Natural killer cell treated with Interleukin-12 subunit alpha and Interleukin-12 subunit beta and Interleukin-15 and Interleukin-18, amount 100 ng/mL, for 72 hours (primary cell): ENCODE data around the gene GDPD1. TPM values are rescaled to one million over a fixed set of nuclear protein-coding genes. Genes with fewer than 3 reads are reported as not detected.
"Not testable (repeated sequence)": the region's sequence is repeated elsewhere in the genome, so short reads cannot be mapped to it uniquely, and the experiment has no call there.

Source experiments
- ATAC-seq, 2 donors: fragments of 150-1000 bp; cut with Tn5 transposase in 1 of 2; sonication (Bioruptor Pico), chemical (Tn5 transposase) in 1 of 2; 2 replicates each; pipeline ENCODE4 v1.10.0; 2021
- DNase-seq: peaks from one replicate; pipeline ENCODE4 v3.0.0; 2022; ENCODE audit warnings: low spot score
- H3K27ac Mint-ChIP-seq, 2 donors: 1 replicate in 1 of 2; 2 replicates in 1 of 2; pipeline ENCODE4 v1.8.0; 2022; ENCODE audit warnings: mixed read lengths in 2 of 2, mild to moderate bottlenecking in 1 of 2, moderate library complexity in 1 of 2
- H3K27me3 Mint-ChIP-seq, 2 donors: 1 replicate in 1 of 2; 2 replicates in 1 of 2; pipeline ENCODE4 v1.8.0; 2022; ENCODE audit warnings: mixed read lengths in 2 of 2
- H3K36me3 Mint-ChIP-seq: one replicate; pipeline ENCODE4 v1.8.0; 2022; ENCODE audit warnings: mixed read lengths
- H3K4me1 Mint-ChIP-seq, 2 donors: 1 replicate in 1 of 2; 2 replicates in 1 of 2; pipeline ENCODE4 v1.8.0; 2022; ENCODE audit warnings: low read depth in 2 of 2, mixed read lengths in 2 of 2, mild to moderate bottlenecking in 1 of 2
- H3K4me3 Mint-ChIP-seq: one replicate; pipeline ENCODE4 v1.8.0; 2022; ENCODE audit warnings: mixed read lengths
- H3K9me3 Mint-ChIP-seq: 2 replicates; pipeline ENCODE4 v1.8.0; 2022; ENCODE audit warnings: mixed read lengths
- total RNA-seq, 2 donors: library from RNA; stranded (reverse); gene quantifications; one replicate each; pipeline ENCODE4 v1.2.3, GENCODE V29; 2022

GDPD1 gene
- total RNA-seq, result 1 to 10 TPM; 1.4 to 1.7 TPM

DNA sequence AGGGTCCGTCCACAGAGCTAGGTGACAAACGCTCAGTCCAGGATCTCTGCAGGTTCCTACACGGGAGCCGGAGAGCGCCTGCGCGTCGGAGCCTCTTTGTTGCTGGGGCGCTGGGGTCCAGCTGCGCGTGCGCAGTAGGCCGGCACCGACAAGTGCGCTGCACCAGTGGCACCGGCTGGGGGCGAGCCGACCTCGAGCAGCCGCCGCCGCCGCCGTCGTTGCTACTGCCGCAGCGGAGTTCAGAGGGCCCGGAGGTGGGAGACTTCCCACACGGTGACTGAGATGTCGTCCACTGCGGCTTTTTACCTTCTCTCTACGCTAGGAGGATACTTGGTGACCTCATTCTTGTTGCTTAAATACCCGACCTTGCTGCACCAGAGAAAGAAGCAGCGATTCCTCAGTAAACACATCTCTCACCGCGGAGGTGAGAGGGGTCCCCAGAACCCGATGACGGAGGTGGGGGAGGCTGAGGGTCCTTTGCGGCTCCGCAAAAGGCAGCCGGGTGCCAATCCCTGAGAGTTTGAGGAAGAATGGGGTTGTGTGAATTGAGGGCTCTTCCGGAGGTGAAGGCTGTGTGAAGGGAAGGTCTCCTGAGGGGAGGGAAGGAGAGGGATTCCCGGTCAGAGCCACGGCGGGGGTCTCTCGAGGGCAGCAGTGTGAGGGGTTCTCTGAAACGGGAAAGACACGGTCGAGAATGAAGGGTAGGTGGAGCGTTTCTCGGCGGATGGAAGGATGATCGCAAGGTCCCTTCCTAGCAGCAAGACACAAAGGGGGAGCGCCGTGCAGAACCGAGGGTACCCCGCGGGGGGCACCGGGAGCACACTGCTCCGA, at the start of gene GDPD1:
Gene GDPD1, plus strand, starts transcription at position 184 of the 831 bp plus-strand sequence. Its CDS starts 99 bp downstream, at position 283.
- Mint-ChIP-seq H3K27ac (peak within 1 kb of the TSS; percentile 90 to 98), H3K36me3 (no peaks in the 10 kb centered on the region), H3K4me3 (peak within 1 kb of the TSS; percentile 100), H3K9me3 (no peaks in the 10 kb centered on the region), H3K4me1 (peaks cover 9 to 17% of the 10 kb centered on the region in 2 donors), H3K27me3 (no peaks in the 10 kb centered on the region)
- DNase-seq (peak; percentile 97), ATAC-seq (peak; percentile 98 to 99)

DNA sequence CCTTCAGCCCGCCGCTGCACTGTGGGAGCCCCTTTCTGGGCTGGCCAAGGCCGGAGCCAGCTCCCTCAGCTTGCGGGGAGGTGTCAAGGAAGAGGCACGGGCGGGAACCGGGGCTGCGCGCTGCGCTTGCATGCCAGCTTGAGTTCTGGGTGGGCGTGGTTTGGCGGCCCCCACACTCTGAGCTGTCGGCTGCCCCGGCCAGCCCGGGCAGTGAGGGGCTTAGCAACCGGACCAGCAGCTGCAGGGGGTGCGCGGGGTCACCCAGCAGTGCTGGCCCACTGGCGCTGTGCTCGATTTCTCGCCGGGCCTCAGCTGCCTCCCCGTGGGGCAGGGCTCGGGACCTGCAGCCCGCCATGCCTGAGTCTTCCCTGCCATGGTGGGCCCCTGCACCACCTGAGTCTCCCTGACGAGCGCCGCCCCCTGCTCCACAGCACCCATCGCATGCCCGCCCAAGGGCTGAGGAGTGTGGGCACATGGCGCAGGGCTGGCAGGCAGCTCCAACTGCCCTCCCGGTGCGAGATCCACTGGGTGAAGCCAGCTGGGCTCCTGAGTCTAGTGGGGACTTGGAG, 47.8 kb upstream of the GDPD1 start:
- Mint-ChIP-seq H3K9me3 (no peaks in the 10 kb centered on the region), H3K4me3 (no peak overlapping the region), H3K27me3 (no peaks in the 10 kb centered on the region), H3K4me1 (peaks cover 0 to 17% of the 10 kb centered on the region in 2 donors), H3K27ac (no peak overlapping the region), H3K36me3 (peaks cover 6% of the 10 kb centered on the region)
- ATAC-seq (peak in 1 of 2 donors; percentile 41), DNase-seq (no peak)

GRCh38 chr17:59174671-59175070, 45.6 kb upstream of the GDPD1 start:
- ATAC-seq, result no peak
- Mint-ChIP-seq H3K4me3 (no peak overlapping the region), H3K27ac (no peak overlapping the region), H3K27me3 (no peaks in the 10 kb centered on the region), H3K36me3 (peaks cover 6% of the 10 kb centered on the region), H3K4me1 (peaks cover 0 to 13% of the 10 kb centered on the region in 2 donors), H3K9me3 (no peaks in the 10 kb centered on the region)
- DNase-seq, result no peak

- no peak for ATAC-seq
- H3K36me3 Mint-ChIP-seq, result peaks cover 6% of the 10 kb centered on the region
- H3K27ac Mint-ChIP-seq, result no peak overlapping the region
- no peaks in the 10 kb centered on the region for H3K27me3 Mint-ChIP-seq
- no peak for DNase-seq
- H3K4me3 Mint-ChIP-seq, result no peak overlapping the region
- no peaks in the 10 kb centered on the region for H3K9me3 Mint-ChIP-seq
- peaks cover 0 to 13% of the 10 kb centered on the region in 2 donors for H3K4me1 Mint-ChIP-seq
Observed at GRCh38 chr17:59175076-59175475, 45.2 kb upstream of the GDPD1 start.

DNA sequence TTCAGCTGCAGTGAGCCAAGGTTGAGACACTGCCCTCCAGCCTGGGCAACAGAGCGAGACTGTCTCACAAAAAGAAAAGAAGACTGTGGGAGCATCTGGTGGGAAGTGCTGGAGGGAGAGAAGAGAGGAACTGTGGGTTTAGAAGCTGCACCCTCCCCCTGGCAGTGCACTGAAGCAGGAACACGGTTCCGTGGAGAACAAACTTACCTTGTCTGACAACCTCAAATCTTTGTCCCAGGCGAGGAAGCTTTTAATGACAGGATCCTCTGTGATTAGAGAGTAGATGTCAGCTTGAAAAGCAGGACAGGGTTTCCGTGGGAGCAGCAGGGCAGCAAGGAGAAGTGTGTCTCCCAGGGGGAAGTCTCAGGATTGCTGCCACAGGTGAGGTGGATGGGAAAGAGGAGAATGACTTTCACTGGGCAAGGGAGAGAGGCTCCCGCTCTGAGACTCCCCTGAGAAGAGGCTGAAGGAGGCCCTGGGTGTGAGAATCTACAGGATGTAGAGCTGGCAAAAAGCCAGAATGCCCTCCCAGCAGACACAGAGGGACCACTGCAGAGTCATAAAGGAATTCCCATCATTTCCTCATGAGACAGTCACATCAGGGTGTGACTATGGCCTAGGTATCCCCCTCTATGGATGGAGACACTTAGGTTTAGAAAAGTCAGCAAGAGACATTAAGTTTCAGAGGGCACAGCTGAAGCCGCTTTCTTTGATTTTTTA, 41.9 kb upstream of the GDPD1 start:
- ATAC-seq (no peak), DNase-seq (no peak)
- H3K4me1 Mint-ChIP-seq, result peaks cover 0 to 13% of the 10 kb centered on the region in 2 donors
- peaks cover 6% of the 10 kb centered on the region for H3K36me3 Mint-ChIP-seq
- no peaks in the 10 kb centered on the region for H3K27me3 Mint-ChIP-seq
- H3K9me3 Mint-ChIP-seq, result no peaks in the 10 kb centered on the region
- H3K4me3 Mint-ChIP-seq, result no peak overlapping the region
- H3K27ac Mint-ChIP-seq, result no peak overlapping the region

DNA sequence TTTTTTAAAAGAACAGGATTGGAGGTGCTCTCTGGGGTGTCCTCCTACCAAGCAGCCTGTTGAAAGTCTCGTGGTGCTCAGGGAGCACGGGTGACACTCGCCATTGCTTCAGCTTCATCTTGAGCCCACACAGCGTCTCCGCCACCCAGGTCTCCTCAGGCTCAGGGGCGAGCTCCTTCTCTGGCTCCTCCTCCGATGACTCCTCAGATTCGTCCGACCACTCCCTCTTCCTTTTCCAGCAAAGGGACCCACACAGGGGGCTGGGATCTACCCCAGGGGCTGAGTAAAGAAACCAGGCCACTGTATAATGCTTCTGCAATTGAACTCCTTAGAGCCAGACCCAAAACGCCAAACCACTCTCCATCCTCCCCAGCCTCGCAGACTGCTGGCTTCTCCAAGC, 40.7 kb upstream of the GDPD1 start:
- not testable (repeated sequence) for H3K36me3 Mint-ChIP-seq, ATAC-seq, H3K27me3 Mint-ChIP-seq, H3K4me3 Mint-ChIP-seq, H3K4me1 Mint-ChIP-seq, H3K27ac Mint-ChIP-seq, H3K9me3 Mint-ChIP-seq, DNase-seq

GRCh38 chr17:59180626-59181025, 39.7 kb upstream of the GDPD1 start:
- H3K27ac Mint-ChIP-seq, result no peak overlapping the region
- no peaks in the 10 kb centered on the region for H3K9me3 Mint-ChIP-seq
- H3K4me1 Mint-ChIP-seq, result peaks cover 0 to 8% of the 10 kb centered on the region in 2 donors
- ATAC-seq, result no peak
- no peak for DNase-seq
- H3K27me3 Mint-ChIP-seq, result no peaks in the 10 kb centered on the region
- no peaks in the 10 kb centered on the region for H3K36me3 Mint-ChIP-seq
- no peak overlapping the region for H3K4me3 Mint-ChIP-seq

GRCh38 chr17:59181481-59181880, 38.8 kb upstream of the GDPD1 start:
- DNase-seq (no peak), ATAC-seq (no peak)
- Mint-ChIP-seq H3K27ac (no peak overlapping the region), H3K36me3 (no peaks in the 10 kb centered on the region), H3K9me3 (no peaks in the 10 kb centered on the region), H3K4me3 (no peak overlapping the region), H3K27me3 (no peaks in the 10 kb centered on the region), H3K4me1 (peaks cover 0 to 2% of the 10 kb centered on the region in 2 donors)

DNA sequence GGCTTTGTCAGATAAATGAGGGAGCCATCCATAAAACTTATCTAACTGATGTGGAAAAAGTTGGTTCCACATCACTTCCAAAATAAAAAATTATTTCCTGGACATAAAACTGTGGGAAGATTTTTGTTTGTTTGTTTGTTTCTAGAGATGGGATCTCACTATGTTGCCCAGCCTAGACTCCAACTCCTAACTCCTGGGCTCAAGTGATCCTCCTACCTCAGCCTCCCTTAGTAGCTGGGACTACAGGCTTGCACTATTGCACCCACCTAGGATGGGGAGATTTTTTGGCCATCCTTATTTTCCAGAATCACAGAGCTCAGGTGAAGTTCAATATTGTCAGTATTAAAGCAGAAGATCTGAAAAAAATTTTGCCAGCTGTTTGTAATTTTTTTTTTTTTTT, 34.3 kb upstream of the GDPD1 start:
- no peaks in the 10 kb centered on the region for H3K36me3 Mint-ChIP-seq
- H3K27ac Mint-ChIP-seq, result no peak overlapping the region
- ATAC-seq (no peak), DNase-seq (no peak)
- no peaks in the 10 kb centered on the region for H3K4me1 Mint-ChIP-seq
- no peaks in the 10 kb centered on the region for H3K27me3 Mint-ChIP-seq
- no peaks in the 10 kb centered on the region for H3K9me3 Mint-ChIP-seq
- no peak overlapping the region for H3K4me3 Mint-ChIP-seq

DNA sequence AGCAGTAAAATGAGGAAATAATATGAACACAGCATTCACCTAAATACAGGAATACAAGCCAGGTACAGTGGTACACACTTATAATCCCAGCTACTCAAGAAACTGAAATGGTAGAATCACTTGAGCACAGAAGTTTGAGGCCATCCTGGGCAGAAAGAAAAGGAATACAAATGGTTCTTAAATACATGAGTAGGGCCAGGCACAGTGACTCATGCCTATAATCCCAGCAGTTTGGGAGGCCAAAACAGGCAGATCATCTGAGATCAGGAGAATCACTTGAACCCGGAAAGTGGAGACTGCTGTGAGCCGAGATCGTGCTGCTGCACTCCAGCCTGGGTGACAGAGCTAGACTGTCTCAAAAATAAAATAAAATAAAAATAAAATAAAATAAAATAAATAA, 33.5 kb upstream of the GDPD1 start:
- Mint-ChIP-seq H3K4me3 (no peak overlapping the region), H3K36me3 (peaks cover 2% of the 10 kb centered on the region), H3K27me3 (no peaks in the 10 kb centered on the region), H3K27ac (no peak overlapping the region), H3K9me3 (no peaks in the 10 kb centered on the region), H3K4me1 (no peaks in the 10 kb centered on the region)
- ATAC-seq (no peak), DNase-seq (no peak)

DNA sequence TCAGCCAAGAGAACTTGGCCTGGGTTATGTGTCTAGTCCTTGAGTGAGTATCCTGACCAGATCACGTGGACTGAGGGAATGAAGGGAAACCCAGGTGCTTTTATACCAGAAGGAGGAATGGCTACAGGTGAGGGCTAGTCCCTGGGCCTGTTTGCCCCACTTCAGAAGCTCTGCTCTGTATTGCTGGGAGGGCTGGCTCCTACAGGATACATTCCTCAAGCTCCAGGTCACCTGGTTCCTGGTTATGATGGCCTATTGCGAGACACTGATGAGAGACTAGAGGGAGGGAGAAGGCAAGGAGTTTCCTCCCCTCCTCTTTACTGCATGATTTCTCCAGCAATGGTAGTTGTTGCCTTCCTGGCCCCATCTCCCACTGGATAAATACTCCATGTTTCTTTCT, 29.5 kb upstream of the GDPD1 start:
- ATAC-seq, result no peak
- H3K27me3 Mint-ChIP-seq, result no peaks in the 10 kb centered on the region

GRCh38 chr17:59193336-59193862, 26.9 kb upstream of the GDPD1 start:
- Mint-ChIP-seq H3K27ac (no peak overlapping the region), H3K36me3 (peaks cover 4% of the 10 kb centered on the region), H3K27me3 (no peaks in the 10 kb centered on the region), H3K9me3 (no peaks in the 10 kb centered on the region), H3K4me3 (no peak overlapping the region), H3K4me1 (no peaks in the 10 kb centered on the region)
- ATAC-seq (no peak), DNase-seq (no peak)

More for the DNA sequence above, 29.5 kb upstream of the GDPD1 start:
- no peaks in the 10 kb centered on the region for H3K4me1 Mint-ChIP-seq
- H3K4me3 Mint-ChIP-seq, result no peak overlapping the region
- peaks cover 4% of the 10 kb centered on the region for H3K36me3 Mint-ChIP-seq
- no peak for DNase-seq
- no peaks in the 10 kb centered on the region for H3K9me3 Mint-ChIP-seq
- no peak overlapping the region for H3K27ac Mint-ChIP-seq

- no peak overlapping the region for H3K27ac Mint-ChIP-seq
- H3K9me3 Mint-ChIP-seq, result no peaks in the 10 kb centered on the region
- H3K4me1 Mint-ChIP-seq, result no peaks in the 10 kb centered on the region
- H3K4me3 Mint-ChIP-seq, result no peak overlapping the region
- no peaks in the 10 kb centered on the region for H3K36me3 Mint-ChIP-seq
- ATAC-seq, result peak in 1 of 2 donors; percentile 20
- DNase-seq, result no peak
- no peaks in the 10 kb centered on the region for H3K27me3 Mint-ChIP-seq
Observed at GRCh38 chr17:59199398-59199797, 20.9 kb upstream of the GDPD1 start.

DNA sequence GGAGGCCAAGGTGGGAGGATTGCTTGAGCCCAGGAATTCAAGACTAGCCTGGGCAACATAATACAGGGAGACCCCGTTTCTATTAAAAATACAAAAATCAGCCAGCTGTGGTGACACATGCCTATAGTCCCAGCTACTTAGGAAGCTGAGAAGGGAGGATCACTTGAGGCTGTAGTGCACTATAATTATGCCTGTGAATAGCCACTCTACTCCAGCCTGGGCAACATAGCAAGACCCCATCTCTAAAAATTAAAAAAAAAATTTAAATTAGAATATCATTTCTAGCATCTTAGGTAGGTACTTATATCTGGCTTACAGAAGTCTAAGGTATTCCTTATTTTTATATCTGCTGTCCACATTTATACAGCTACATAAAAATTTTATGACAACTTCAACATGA, 18.0 kb upstream of the GDPD1 start:
- no peak for ATAC-seq
- no peak for DNase-seq
- no peaks in the 10 kb centered on the region for H3K9me3 Mint-ChIP-seq
- no peaks in the 10 kb centered on the region for H3K27me3 Mint-ChIP-seq
- H3K4me1 Mint-ChIP-seq, result no peaks in the 10 kb centered on the region
- H3K36me3 Mint-ChIP-seq, result no peaks in the 10 kb centered on the region
- H3K27ac Mint-ChIP-seq, result no peak overlapping the region
- no peak overlapping the region for H3K4me3 Mint-ChIP-seq
